ENCODE results near the gene EXOC6B. TPM values are rescaled to one million over a fixed set of nuclear protein-coding genes. Genes with fewer than 3 reads are reported as not detected.
A peak's percentile ranks its signal among the peaks of the same experiment; 100 is the strongest.

The EXOC6B gene
- total and polyA plus RNA-seq, 9 of the 15 experiments (the other 6 are each of a cell fraction or from before 2014, with no cell fraction given) = 0.28 to 4.2 (median 2.0) TPM

DNA sequence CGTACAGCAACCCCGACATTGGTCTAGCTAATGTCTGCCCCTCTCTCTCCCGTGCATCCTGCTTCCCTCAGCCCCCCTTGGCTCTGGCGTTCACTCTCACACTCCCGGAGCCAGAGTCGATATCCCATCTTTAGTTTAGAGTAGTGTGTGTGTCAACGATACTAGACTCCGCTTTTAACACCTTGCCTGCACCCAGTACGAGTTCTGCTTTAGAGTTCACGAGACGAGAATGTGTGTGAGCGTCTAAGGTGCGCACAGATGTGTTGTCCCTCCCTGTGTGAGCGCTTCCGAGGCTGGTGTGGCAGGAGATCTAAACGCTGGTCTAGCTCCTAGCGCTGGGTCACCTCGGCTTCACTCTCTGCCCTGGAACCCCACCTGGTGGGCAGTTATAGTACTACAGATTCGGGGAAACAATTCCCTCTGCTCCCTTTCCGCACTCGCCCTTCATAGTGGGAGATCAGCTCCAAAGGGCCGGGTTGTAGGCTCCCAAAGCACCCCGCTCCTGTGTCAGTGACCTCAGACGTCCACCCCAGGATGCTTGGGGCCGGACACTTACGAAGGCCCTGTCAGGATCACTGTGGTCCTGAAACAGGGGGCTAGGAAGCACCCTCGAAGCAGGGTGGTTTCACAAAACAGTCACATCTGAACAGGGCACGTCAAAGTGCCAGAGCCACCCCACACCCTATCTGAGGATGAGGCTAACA, 675.5 kb downstream of the EXOC6B start:
- Histone ChIP-seq H3K4me1 (replicated peaks in 1 of 2; ENCODE audit: control insufficient read depth in 2 of 2, insufficient read depth in 2 of 2, low read length in 2 of 2) (peaks cover 0 to 20% of the 10 kb centered on the region in 2 experiments; a peak in 2 of 5 replicates), H3K27me3 (ENCODE audit: control insufficient read depth in 2 of 2, insufficient read depth in 2 of 2, low read length in 2 of 2) (peaks cover 13 to 63% of the 10 kb centered on the region in 2 experiments; a peak in 4 of 5 replicates), H3K9me3 (replicated peaks; ENCODE audit: control insufficient read depth, insufficient read depth, low read depth, low read length) (no peaks in the 10 kb centered on the region), H3K4me3 (no peak overlapping the region), H3K9ac (ENCODE audit: insufficient read depth in 1 of 2, low read depth in 2 of 2, low read length in 2 of 2) (no peak overlapping the region), H3K4me2 (ENCODE audit: insufficient read depth, low read length) (no peak overlapping the region), H3K27ac (ENCODE audit: extremely low read depth, low read depth, low read length) (no peak overlapping the region), H2AFZ (ENCODE audit: low read depth, low read length) (no peak overlapping the region), H3K79me2 (ENCODE audit: control insufficient read depth, insufficient read depth, low read length) (no peaks in the 10 kb centered on the region), H4K20me1 (replicated peaks; ENCODE audit: control insufficient read depth, insufficient read depth, low read length) (peaks cover 7% of the 10 kb centered on the region; the same call in 1 of the 2 replicates), H3K9me1 (ENCODE audit: control insufficient read depth, insufficient read depth, low read length) (no peaks in the 10 kb centered on the region), H3K36me3 (ENCODE audit: control insufficient read depth, insufficient read depth, low read length) (no peaks in the 10 kb centered on the region)
- 14% methylated on average over 28 of the region's 28 CpGs for WGBS (ENCODE audit: insufficient coverage, low coverage, missing lambda C conversion rate)
- in situ Hi-C loops (cut with MboI) = loop anchor here (5.0 to 10.0 kb wide), 4 partner anchors 226 to 616 kb away; no protein-coding TSS in a partner anchor
- ATAC-seq (peak; percentile 93), DNase-seq (ENCODE audit: extremely low read depth in 1 of 4, low spot score in 3 of 4) (peak; percentile 74 to 81 (median 76)), FAIRE-seq (peak; percentile 86)
- CTCF ChIA-PET (ENCODE audit: low intra/inter-chr PET ratio) = interaction anchor here (0.6 to 1.5 kb wide), 5 partner anchors 12 to 620 kb away, joined by 3 to 13 read pairs (median 3); no protein-coding TSS in a partner anchor
- intact Hi-C loops (cut with micrococcal nuclease) = loop anchor here (1.0 to 5.0 kb wide), 6 partner anchors 226 to 618 kb away; no protein-coding TSS in a partner anchor
- BruUV-seq (replicated peaks) = no TSS peak
- POLR2A ChIA-PET = interaction anchor here (1.0 kb wide), 1 partner anchor 227 kb away, joined by 3 read pairs; no protein-coding TSS in a partner anchor
- TF ChIP-seq, protein P1, sequence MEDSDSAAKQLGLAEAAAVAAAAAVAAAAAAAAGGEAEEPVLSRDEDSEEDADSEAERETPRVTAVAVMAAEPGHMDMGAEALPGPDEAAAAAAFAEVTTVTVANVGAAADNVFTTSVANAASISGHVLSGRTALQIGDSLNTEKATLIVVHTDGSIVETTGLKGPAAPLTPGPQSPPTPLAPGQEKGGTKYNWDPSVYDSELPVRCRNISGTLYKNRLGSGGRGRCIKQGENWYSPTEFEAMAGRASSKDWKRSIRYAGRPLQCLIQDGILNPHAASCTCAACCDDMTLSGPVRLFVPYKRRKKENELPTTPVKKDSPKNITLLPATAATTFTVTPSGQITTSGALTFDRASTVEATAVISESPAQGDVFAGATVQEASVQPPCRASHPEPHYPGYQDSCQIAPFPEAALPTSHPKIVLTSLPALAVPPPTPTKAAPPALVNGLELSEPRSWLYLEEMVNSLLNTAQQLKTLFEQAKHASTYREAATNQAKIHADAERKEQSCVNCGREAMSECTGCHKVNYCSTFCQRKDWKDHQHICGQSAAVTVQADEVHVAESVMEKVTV (CRISPR knock-in tag; IDR thresholded peaks at IDR 0.05) = peak; percentile 73
- peak; percentile 83 for TF ChIP-seq SMC3 (conservative IDR thresholded peaks at IDR 0.05; ENCODE audit: insufficient read depth, low read depth, low read length)
- TF ChIP-seq ZNF830 (CRISPR knock-in tag; IDR thresholded peaks at IDR 0.05) = no peak
- TF ChIP-seq RBM17 (IDR thresholded peaks at IDR 0.05; ENCODE audit: borderline replicate concordance, low read depth, low read length) = no peak
- no peak for TF ChIP-seq HNRNPLL (IDR thresholded peaks at IDR 0.05; ENCODE audit: low read depth, low read length, poor library complexity, severe bottlenecking)
- TF ChIP-seq, protein P2, sequence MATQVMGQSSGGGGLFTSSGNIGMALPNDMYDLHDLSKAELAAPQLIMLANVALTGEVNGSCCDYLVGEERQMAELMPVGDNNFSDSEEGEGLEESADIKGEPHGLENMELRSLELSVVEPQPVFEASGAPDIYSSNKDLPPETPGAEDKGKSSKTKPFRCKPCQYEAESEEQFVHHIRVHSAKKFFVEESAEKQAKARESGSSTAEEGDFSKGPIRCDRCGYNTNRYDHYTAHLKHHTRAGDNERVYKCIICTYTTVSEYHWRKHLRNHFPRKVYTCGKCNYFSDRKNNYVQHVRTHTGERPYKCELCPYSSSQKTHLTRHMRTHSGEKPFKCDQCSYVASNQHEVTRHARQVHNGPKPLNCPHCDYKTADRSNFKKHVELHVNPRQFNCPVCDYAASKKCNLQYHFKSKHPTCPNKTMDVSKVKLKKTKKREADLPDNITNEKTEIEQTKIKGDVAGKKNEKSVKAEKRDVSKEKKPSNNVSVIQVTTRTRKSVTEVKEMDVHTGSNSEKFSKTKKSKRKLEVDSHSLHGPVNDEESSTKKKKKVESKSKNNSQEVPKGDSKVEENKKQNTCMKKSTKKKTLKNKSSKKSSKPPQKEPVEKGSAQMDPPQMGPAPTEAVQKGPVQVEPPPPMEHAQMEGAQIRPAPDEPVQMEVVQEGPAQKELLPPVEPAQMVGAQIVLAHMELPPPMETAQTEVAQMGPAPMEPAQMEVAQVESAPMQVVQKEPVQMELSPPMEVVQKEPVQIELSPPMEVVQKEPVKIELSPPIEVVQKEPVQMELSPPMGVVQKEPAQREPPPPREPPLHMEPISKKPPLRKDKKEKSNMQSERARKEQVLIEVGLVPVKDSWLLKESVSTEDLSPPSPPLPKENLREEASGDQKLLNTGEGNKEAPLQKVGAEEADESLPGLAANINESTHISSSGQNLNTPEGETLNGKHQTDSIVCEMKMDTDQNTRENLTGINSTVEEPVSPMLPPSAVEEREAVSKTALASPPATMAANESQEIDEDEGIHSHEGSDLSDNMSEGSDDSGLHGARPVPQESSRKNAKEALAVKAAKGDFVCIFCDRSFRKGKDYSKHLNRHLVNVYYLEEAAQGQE (IDR thresholded peaks at IDR 0.05; ENCODE audit: borderline replicate concordance) = peak; percentile 79; the same call in 1 of the 2 replicates
- TF ChIP-seq, protein P2 (CRISPR knock-in tag; IDR thresholded peaks at IDR 0.05; ENCODE audit: low read depth) = no peak
- TF ChIP-seq, protein P3, sequence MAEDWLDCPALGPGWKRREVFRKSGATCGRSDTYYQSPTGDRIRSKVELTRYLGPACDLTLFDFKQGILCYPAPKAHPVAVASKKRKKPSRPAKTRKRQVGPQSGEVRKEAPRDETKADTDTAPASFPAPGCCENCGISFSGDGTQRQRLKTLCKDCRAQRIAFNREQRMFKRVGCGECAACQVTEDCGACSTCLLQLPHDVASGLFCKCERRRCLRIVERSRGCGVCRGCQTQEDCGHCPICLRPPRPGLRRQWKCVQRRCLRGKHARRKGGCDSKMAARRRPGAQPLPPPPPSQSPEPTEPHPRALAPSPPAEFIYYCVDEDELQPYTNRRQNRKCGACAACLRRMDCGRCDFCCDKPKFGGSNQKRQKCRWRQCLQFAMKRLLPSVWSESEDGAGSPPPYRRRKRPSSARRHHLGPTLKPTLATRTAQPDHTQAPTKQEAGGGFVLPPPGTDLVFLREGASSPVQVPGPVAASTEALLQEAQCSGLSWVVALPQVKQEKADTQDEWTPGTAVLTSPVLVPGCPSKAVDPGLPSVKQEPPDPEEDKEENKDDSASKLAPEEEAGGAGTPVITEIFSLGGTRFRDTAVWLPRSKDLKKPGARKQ (CRISPR knock-in tag; IDR thresholded peaks at IDR 0.05) = peak; percentile 50; the same call in 1 of the 2 replicates
- no peak for TF ChIP-seq KAT7 (CRISPR knock-in tag; IDR thresholded peaks at IDR 0.05; ENCODE audit: borderline replicate concordance)

Measured in K562 (cell line).